C1 segment of cervical spinal cord (tissue), 14 donors: ENCODE results near the gene MDC1.
"Not testable (repeated sequence)": the region's sequence is repeated elsewhere in the genome, so short reads cannot be mapped to it uniquely, and the experiment has no call there.

Experiments
- DNase-seq, 14 donors: peaks; one replicate each; lab custom pipeline; 2025; lab: John Stamatoyannopoulos, UW

The MDC1 gene

GRCh38 chr6:30725713-30726505 lies 8.8 kb upstream of the MDC1 start:
- no peak for DNase-seq

DNA sequence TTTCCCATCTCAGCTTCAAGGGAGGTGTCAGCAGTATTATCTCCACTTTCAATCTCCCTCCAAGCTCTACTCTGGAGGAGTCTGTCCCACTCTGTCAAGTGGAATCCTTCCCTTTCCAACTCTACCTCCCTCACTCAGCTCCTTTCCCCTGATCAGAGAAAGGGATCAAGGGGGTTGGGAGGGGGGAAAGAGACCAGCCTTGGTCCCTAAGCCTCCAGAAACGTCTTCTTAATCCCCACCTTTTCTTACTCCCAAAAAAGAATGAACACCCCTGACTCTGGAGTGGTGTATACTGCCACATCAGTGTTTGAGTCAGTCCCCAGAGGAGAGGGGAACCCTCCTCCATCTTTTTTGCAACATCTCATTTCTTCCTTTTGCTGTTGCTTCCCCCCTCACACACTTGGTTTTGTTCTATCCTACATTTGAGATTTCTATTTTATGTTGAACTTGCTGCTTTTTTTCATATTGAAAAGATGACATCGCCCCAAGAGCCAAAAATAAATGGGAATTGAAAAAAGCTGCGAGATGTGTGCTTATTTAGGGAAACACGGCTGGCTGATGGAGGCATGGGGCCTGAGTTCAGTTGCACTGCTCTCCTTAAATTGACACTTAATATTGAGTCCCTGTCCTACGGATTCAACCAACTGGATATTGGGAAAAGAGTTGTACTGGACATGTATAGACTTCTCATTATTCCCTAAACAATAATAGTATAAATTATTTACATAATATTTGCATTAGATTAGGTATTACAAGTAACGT lies 8.0 kb upstream of the MDC1 start:
- DNase-seq: no peak

GRCh38 chr6:30723843-30724741 lies 7.0 kb upstream of the MDC1 start:
- not testable (repeated sequence) for DNase-seq

- not testable (repeated sequence) for DNase-seq
Observed at GRCh38 chr6:30723159-30723842, 6.2 kb upstream of the MDC1 start.

DNA sequence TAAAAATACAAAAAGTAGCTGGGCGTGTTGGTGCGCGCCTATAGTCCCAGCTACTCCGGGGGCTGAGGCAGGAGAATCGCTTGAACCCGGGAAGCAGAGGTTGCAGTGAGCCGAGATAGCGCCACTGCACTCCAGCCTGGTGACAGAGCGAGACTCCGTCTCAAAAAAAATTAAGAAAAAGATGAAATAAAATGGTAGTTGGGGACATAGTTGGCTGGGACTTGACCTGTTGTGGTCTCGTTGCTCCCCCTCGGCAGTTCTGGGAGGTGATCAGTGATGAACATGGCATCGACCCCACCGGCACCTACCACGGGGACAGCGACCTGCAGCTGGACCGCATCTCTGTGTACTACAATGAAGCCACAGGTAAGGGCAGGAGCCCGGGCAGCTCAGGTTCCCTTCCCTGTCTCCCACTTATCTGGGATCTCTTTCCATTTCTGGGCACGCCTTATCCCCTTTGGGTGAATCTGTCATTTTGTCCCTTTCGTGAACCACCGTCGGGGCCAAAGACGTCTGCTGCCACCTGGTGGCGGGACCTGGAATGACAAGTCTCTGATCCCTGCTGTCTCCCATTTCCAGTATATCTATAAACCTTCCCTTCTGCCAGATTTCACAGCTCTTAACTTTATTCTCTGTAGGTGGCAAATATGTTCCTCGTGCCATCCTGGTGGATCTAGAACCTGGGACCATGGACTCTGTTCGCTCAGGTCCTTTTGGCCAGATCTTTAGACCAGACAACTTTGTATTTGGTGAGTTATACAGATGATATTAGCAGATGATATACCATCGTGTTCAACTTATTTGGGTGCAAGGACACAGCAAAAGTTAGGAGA lies 5.4 kb upstream of the MDC1 start:
- peak in 13 of 14 donors; percentile 12 to 83 (median 60) for DNase-seq

DNA sequence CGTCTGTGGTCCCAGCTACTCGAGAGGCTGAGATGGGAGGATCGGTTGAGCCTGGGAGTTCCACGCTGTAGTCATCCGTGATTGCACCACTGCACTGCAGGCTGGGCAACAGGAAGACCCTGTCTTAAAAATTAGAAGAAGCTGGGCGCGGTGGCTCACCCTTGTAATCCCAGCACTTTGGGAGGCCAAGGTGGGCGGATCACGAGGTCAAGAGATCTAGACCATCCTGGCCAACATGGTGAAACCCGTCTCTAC lies 4.9 kb upstream of the MDC1 start:
- DNase-seq: peak in 2 of 14 donors; percentile 36 to 42

GRCh38 chr6:30721198-30722024 lies 4.3 kb upstream of the MDC1 start:
- DNase-seq: peak in 13 of 14 donors; percentile 21 to 90 (median 70)

DNA sequence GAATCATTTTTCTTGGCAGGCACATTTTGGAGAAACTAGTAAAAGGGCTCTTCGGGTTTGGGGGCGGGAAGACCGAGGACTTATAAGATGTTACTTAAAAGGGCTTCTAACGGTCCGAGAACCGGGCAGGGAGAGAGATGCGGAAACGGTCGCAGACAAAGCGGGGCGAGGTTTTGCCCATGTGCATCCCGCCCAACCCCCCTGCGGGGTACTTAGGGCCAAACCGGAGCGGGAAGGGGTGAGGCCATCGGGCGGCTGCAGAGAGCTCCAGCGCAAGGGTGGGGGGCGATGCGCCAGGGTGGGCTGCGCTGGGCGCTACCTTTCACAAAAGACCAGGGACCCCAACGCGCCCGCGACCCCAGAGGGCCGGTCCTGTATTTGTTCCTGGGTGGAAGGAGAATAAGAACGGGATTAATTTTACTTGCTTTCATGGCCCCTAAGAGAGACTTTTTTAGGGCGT lies 3.7 kb upstream of the MDC1 start:
- peak in 9 of 14 donors; percentile 15 to 73 (median 48) for DNase-seq

GRCh38 chr6:30719791-30720737 lies 3.0 kb upstream of the MDC1 start, which contains the start of gene TUBB:
TUBB (plus strand) TSS chr6:30720352; CDS start chr6:30720507, 155 bp downstream.
- peak; percentile 56 to 98 (median 95) for DNase-seq

DNA sequence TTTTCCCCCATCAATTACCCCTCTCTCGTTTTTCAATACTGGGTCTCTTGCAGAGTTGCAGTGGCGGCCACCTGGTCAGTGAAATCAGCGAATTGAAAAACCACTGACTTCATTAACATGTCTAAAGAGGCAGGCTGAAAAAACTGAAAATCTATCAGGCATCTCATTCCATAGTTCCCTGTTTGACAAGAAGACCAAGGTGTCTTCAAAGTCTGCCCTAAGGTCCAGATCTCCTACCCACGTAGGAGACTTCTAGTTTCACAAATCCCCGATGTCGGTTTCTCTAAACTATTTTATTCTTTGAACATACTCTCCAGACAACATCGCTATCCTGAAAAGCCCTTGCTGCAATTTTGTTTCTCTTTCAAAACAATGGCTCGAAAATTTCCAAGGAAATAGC lies 2.3 kb upstream of the MDC1 start:
- no peak for DNase-seq

- not testable (repeated sequence) for DNase-seq
Observed at GRCh38 chr6:30717845-30718720, 1.0 kb upstream of the MDC1 start.

GRCh38 chr6:30716879-30717128 lies 277 bp downstream of the MDC1 start:
- DNase-seq: no peak

GRCh38 chr6:30714263-30714662 lies 2.8 kb downstream of the MDC1 start:
- no peak for DNase-seq

GRCh38 chr6:30712441-30712945 lies 4.6 kb downstream of the MDC1 start:
- DNase-seq: no peak

DNA sequence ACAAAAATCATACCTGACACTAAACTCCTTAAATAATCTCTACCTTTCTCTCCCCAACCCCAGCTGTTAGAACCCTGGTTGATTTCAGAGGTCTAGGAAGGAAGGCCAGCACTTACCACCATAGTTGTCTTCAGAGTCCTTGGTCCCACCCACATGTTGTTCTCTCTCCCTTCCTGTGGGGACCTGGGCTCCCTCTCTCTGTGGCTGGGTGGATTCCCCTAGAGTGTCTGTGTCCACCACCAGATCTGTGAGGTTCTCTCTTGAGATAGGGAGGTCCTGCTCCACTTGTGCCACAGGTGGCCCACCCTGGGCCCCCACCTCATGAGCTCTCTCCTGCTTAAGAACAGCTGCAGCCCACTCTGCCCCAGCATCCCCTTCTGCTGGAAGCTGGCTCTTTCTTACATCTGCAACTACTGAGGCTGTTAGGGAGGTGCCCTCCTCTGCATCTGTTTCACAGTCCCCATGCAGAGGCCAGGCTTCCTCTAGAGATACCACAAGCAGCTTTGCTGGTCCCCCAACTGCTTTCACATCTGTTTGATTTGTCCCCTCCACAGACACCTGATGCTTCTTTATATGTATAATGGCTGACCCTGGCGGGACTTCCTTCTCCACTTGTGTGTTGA lies 5.2 kb downstream of the MDC1 start:
- DNase-seq: no peak

DNA sequence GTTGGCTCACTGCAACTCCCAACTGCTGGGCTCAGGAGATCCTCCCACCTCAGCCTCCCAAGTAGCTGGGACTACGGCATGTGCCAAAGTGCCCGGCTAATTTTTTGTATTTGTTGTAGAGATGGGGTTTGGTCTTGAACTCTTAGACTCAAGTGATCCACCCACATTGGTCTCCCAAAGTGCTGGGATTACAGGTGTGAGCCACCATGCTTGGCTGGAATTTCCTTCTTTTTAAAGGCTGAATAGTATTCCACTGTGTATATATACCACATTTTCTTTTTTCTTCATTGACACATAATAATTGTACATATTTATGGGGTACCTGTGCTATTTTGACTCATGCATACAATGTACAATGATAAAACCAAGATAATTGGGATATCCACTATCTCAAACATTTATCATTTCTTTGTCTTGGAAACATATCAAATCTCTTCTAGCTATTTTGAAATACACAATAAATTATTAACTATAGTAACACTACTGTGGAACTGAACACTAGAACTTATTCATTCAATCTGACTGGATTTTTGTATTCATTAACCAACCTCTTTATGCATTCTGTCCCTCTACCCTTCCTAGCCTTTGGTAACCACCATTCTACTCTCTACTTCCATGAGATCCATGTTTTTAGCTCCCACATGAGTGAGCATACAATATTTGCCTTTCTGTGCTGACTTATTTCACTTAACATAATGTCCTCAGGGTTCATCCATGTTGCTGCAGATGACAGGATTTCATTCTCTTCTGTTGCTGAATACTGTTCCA lies 7.8 kb downstream of the MDC1 start:
- DNase-seq: no peak
